ENCODE results near the gene SLC39A2. TPM values are rescaled to one million over a fixed set of nuclear protein-coding genes. Genes with fewer than 3 reads are reported as not detected.
"Not testable (repeated sequence)": the region's sequence is repeated elsewhere in the genome, so short reads cannot be mapped to it uniquely, and the experiment has no call there.

Gene SLC39A2
- total RNA-seq, 1 donor from 2014 or later, result 5.6 TPM

DNA sequence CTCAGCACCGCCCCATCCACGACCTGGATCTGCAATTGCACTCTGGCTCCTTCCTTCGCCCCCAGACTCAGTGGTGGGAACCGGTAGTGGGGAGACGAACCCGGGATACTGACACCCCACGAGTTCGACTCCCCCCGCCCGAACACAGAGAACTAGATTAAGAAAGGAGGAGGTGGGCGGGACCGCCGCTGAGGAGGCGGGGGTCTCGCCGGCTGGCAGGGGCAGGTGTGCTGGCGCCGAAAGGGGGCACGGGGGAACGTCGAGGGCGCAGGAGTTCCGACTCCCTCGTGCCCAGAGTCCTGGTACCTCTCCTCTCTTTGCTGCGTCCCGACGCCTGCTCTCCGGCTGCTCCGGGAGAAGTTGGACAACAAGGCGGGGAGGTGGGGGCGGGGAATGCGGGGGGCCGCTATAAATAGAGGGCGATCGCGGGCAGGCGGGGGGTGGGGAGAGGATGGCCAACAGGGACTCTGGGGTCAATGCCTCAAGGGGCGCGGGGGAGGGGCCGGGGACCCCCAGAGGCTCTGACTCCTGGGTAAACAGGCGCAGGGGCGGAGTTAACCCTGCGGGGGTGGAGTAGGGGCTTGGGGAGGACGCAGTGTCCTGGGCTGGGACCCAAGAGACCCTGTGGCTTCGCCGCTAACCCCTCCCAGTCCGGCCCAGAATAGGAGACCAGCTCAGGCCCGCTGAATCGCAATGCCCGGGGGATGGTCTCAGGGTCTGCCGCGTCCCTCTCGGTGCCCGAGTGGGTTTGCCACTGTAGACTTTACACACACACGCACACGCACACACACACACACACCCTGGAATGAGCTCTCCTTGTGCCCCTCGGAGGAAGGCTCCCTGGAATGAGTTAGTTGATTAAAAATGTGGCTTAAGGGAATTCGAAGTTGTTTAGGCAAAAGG lies 26.5 kb downstream of the SLC39A2 start:
- peak; percentile 76 for DNase-seq

- peak; percentile 78 for DNase-seq
These were observed 27.3 kb downstream of the SLC39A2 start for GRCh38 chr14:21026274-21026987.

DNA sequence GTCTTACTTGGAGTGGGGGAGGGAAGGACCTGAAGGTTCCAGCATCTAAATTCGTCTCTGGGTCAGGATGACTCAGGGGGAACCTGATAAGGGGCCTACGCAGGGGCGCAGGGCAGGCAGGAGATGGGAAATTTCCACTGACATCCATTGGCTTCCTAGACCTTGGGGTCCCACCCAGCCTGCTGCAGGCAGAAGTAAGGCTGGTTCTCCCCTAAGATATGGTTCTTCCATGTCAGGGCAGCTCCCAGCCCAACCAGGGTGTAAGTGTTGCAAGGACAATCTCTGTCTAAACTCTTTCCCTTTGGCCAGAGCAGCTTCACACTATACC lies 27.9 kb downstream of the SLC39A2 start:
- DNase-seq, result no peak

DNA sequence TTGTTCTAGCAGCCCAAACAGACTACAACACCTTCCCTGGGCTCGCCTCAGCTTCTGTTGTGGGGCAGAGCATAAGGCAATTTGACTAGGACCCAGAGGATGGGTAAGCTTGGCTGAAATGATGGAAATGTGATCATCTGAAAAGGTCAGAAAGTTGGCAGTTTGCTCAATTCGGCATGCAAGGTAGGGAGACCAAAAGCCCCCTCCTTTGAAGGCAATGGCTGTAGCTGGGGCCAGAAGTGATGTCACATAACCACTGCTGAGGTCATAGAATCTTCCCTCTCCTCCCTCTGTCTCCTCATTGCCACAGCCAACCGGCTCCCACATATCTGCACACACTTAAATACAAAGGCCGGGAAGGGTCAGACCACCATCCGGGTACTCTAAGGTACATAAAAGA lies 30.8 kb downstream of the SLC39A2 start, which contains the start of gene TPPP2:
Gene TPPP2, plus strand, starts transcription at position 301 of the 400 bp plus-strand sequence. CDS start 365 bp downstream, outside the sequence.
- no peak for DNase-seq

- no peak for DNase-seq
These were observed 31.4 kb downstream of the SLC39A2 start for GRCh38 chr14:21030531-21030930.

- no peak for DNase-seq
These were observed 33.4 kb downstream of the SLC39A2 start for GRCh38 chr14:21032326-21033132.

GRCh38 chr14:21033133-21033698 lies 34.1 kb downstream of the SLC39A2 start:
- no peak for DNase-seq

DNA sequence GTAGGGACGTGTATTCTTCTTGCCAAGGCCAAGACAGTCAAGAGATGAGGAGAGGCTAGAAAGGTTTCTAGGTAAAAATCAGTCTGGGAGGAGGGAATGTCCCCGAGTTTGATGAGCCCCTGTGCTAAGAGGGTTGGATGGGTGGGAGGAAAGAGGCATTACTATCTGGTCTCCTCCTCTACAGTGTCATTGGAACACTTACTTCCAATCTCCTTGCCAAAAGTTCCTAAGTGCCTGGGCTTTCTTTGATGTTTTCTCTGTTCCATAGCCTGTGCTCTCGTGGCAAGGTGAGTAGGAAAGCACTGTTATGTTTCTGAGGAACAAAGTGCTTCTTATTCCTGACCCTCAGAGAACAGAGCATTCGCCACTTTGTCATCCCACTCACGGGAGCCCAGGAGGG lies 35.6 kb downstream of the SLC39A2 start, which contains the start of gene RNASE13:
Gene RNASE13, minus strand, starts transcription at position 101 of the 400 bp plus-strand sequence. CDS start 519 bp downstream, outside the sequence.
- no peak for DNase-seq

GRCh38 chr14:21036751-21037150 lies 37.7 kb downstream of the SLC39A2 start:
- DNase-seq, result no peak

DNA sequence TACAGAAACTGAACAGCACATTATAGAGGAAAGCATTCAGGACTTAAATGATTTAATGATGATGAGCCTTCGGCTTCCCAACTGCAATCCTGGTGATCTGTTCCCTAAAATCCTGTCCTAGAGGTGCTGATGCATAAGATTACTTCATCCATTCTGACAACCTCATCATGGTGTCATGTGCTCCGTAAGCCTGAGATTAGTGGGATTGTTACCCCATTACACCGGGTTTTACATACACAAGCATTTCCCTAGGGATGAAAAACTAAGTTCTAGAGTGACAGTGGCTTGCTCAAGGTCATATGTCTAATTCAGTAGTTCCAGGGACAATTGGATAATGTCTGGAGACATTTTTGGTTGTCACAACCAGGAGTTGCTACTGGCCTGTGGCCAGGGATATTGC lies 38.1 kb downstream of the SLC39A2 start:
- no peak for DNase-seq

DNA sequence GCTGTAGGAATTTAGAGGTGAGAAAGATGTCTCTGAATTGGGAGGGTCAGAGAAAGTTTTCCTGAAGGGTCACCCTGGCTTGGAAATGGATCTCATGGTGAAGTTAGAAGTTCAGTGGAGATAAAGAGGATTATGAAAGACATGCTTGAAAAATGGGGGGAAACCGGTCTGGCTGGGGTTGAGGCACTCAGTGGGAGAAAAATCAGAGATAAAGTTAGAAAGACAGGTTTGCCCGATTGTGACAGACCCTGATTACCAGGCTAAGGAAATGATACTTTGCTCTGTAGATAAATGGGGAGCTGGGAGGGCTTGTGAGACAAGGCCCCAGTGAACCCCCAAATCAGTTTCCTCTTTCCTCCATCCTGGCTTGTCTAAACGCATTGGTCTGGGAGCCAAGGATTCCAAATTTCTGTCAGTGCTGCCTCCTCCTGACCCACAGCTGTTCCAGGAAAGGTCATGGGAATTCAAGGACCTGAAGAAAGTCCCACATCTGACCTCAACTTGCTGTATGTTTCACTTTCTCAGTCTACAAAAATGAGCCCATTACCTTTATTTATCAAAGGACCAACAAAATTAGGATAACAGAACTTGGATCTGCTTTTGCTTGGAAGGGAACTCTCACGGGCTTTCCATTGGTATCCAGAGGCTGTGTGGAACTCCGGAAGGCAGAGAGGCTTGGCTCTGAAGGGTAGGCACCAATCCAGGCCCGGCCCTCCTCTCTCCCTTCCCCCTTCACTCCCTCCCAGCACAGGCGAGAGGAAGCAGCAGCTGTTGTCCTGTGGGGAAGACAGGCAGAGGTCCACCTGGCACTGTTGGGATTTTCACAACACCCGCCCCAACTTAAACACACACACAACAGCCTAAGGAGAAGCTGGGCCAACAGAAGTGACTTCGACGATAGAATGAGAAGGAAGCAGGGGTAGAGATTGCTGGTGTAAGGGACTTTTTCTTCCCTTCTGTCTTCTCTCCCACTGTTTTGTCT lies 39.6 kb downstream of the SLC39A2 start:
- peak; percentile 97 for DNase-seq

DNA sequence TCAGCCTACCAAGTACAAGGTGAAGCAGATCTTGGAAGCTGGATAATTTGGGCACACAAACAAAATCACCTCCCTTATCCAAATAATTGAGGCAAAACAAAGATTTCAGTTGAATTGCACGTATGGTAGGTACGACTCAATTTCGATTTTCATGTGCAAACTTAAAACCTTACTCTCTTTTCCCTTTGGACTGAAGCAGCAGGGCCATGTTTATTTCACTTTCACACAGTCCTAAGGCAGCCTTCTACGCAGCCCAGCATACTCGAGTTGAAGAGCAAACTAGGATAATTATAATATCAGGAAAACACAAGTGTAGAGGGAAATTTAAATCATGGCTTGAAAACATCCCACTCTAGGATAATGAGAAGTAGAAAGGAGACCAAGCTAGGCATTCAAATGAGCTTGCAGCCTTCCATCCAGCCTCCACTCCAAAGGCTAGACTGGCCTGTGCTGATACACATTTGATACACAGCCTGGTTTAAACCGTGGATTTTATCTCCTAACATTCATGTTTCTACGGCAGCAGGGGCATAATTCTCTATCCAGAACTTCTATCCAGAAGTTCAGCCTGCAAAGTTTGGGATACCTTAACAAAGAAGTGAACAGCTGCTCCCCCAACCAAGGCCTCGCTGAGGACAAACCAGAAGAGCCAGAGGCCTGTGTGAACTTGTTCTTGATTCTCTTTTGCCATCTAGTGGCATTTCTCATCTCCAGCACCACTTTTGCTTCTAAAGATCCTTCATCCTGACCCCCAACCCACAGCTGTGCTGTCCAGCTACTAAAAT lies 40.7 kb downstream of the SLC39A2 start:
- peak; percentile 94 for DNase-seq

DNA sequence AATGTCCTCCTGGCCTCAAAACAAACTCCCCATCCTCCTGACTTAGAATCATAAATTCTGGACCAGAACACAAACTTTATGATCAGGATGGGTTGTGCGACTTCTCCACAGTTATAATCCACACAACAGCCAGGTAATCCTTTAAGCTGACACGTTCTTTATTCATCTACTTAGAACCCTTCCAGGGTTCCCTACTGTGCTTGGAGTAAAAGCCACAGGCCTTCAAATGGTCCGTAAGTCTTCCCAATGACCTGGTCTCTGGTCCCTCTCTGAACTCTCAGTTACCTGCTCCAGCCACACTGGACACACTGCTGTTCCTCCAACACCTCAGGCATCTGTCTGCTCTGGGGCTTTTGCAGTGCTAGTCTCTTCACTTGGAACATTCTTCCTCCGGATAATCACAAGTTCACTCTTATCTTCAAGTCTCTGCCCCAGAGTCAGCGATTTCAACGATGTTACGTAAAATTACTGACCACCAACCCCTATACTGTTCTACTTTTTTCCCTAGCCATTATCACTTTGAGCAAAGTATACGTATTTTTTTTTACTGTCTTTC lies 41.4 kb downstream of the SLC39A2 start:
- DNase-seq, result no peak

DNA sequence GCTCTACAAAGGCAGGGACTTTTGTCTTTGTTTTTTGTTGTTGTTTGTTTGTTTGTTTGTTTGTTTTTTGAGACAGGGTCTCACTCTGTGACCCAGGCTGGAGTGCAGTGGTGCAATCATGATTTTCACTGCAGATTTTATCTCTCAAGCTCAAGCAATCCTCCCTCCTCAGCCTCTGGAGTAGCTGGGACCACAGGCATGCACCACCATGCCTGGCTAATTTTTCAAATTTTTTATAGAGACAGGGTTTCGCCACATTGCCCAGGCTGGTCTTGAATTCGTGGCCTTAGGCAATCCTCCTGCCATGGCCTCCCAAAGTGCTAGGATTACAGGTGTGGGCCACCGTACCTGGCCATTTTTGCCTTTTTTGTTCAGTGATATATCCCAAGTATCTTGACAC lies 41.8 kb downstream of the SLC39A2 start:
- DNase-seq, result not testable (repeated sequence)

DNA sequence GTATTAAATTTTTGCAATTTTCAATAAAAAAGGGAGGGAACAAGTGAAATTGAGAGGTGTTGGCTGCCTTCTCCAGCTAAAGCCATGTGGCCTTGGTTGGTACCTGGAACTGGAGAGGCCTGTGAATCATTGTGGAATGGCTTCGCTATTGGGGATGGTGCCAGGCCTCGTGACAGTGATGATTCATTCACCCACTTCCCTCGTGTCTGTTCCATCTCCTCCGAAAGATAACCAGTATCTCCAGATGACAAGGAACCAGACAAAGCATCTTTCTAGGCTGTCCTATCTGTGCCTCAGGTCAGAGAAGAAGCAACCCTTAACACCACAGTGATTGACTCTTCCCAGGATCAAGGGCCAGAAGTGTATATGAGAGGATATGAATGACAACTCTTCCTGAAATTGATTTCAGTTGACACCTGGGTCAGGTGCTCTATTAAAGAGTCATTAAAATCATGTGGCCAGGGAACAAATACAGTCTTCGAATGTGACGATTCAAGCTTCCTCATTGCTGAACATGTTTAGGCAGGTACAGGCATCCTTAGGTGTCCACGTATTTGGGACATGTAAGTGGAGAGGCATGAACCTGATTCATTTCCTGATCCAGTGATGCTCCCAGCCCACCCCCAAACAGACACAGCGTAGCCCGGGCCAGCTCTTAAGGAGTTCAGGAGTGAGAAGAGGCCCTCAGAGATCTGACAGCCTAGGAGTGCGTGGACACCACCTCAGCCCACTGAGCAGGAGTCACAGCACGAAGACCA lies 42.8 kb downstream of the SLC39A2 start, which contains the start of gene RNASE7:
Gene RNASE7, plus strand, starts transcription at position 687 of the 758 bp plus-strand sequence. CDS start 631 bp downstream, outside the sequence.
- no peak for DNase-seq

GRCh38 chr14:21042918-21043317 lies 43.8 kb downstream of the SLC39A2 start:
- no peak for DNase-seq

DNA sequence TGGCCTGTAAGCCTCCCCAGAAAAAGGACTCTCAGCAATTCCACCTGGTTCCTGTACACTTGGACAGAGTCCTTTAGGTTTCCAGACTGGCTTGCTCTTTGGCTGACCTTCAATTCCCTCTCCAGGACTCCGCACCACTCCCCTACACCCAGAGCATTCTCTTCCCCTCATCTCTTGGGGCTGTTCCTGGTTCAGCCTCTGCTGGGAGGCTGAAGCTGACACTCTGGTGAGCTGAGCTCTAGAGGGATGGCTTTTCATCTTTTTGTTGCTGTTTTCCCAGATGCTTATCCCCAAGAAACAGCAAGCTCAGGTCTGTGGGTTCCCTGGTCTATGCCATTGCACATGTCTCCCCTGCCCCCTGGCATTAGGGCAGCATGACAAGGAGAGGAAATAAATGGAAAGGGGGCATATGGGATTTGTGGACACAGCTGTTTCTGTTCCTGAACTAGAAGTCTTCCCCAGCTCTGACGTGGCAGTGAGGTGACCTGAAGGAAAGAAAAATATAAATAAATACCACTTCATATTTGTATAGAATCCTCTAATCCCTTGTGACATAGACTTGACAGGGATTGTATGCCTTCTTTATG lies 44.4 kb downstream of the SLC39A2 start:
- DNase-seq, result no peak

GRCh38 chr14:21043974-21044618 lies 45.0 kb downstream of the SLC39A2 start:
- DNase-seq, result no peak
